ENCODE measurements around the gene MCU.
"Not testable (repeated sequence)": the region's sequence is repeated elsewhere in the genome, so short reads cannot be mapped to it uniquely, and the experiment has no call there.

GRCh38 chr10:72903941-72904446 is 212.1 kb downstream of the MCU start:
- TF ChIP-seq CTCF (conservative IDR thresholded peaks at IDR 0.05; ENCODE audit: low read length); EZH2phosphoT487 (IDR thresholded peaks at IDR 0.05; ENCODE audit: borderline replicate concordance, low read depth, low read length): not testable (repeated sequence)
